PC-3 (cell line): Measurements from ENCODE around the gene GAS2.

ENCODE experiments used
- CTCF ChIP-seq: fragments of 300-600 bp; sonication (generic); conservative IDR thresholded peaks from 2 replicates; pipeline ENCODE4 v1.5.1; 2017; ENCODE audit warnings: antibody characterized with exemption, low read depth, mild to moderate bottlenecking, low read length
- EZH2 ChIP-seq: fragments of 300-600 bp; sonication (generic); IDR thresholded peaks from one replicate; pipeline ENCODE4 v1.6.1; 2017; ENCODE audit warnings: antibody characterized with exemption, mild to moderate bottlenecking, low read length; ENCODE audit not compliant: unreplicated experiment
- EZH2phosphoT487 ChIP-seq: fragments of 300-600 bp; sonication (generic); IDR thresholded peaks from 2 replicates; pipeline ENCODE4 v1.6.1; 2018; ENCODE audit warnings: mild to moderate bottlenecking, antibody characterized with exemption, low read length, borderline replicate concordance

DNA sequence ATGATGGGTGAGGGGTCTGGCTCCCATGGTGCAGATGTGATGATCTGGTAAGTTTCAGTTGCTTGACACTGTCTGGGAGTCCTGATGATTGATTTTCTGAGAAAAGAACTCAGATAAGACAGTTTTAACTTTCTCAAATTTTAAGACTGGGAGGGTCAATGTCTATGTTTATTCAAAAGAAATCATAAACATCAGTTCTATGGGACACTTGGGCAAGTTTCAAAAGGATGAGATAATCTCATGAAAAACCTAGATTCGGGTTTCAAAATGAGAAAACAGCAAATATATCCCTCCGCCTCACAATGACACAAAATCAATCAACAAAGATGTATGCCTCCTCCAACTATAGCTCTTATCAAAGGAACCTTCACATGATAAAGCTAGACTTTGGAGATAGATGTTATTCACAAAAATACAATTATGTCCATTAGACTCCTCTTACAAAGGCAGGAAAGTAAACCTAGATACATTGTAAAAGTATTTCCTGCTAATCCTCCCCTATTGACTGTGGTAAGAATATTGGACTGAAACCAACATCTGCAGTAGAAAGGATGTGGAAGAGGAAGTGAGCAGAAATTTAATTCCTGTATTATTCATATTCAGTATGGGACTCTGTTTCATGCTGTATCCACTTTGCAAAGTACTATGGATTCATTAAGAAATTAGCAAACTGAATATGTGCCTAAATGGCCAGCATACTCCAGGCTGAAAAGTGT is 141.6 kb downstream of the GAS2 start:
- TF ChIP-seq EZH2 (no peak), CTCF (no peak), EZH2phosphoT487 (no peak)
